Left ventricle myocardium inferior (tissue), 1 donor: ENCODE results near the gene DNAJC5G. TPM values are rescaled to one million over a fixed set of nuclear protein-coding genes. Genes with fewer than 3 reads are reported as not detected.

Experiments
- DNase-seq: peaks from one replicate; pipeline ENCODE4 v3.0.0-alpha.2; 2020
- H3K27ac ChIP-seq: fragments of 200-600 bp; replicated peaks from 2 replicates; pipeline ENCODE4 v1.8.0; 2021
- H3K27me3 ChIP-seq: fragments of 200-600 bp; 2 replicates; pipeline ENCODE4 v1.8.0; 2021; ENCODE audit warnings: low read depth
- H3K36me3 ChIP-seq: fragments of 200-600 bp; 2 replicates; pipeline ENCODE4 v1.8.0; 2021
- H3K4me1 ChIP-seq: fragments of 200-600 bp; 2 replicates; pipeline ENCODE4 v1.8.0; 2021
- H3K4me3 ChIP-seq: fragments of 200-600 bp; 2 replicates; pipeline ENCODE4 v1.8.0; 2021; ENCODE audit warnings: mild to moderate bottlenecking, moderate library complexity
- H3K9me3 ChIP-seq: fragments of 200-600 bp; replicated peaks from 2 replicates; pipeline ENCODE4 v1.8.0; 2021
- intact Hi-C: fragments of 100-400 bp; cut with micrococcal nuclease; formaldehyde crosslinking; loops from one replicate; pipeline ENCODE4 v1.11.0; 2022
- total RNA-seq: library from RNA; stranded (reverse); fragmentation: NEBNext Ultra II Directional; extraction: Animal tissue kit (Norgen Biotek cat#: 25700); gene quantifications from one replicate; pipeline ENCODE4 v1.2.1, GENCODE V29; 2021
- TF ChIP-seq, protein P1 (sequence below): fragments of 200-600 bp; IDR thresholded peaks from 2 replicates; pipeline ENCODE4 v1.8.0; 2021; ENCODE audit warnings: antibody characterized with exemption, mild to moderate bottlenecking, borderline replicate concordance
- donor health status: DM: no; HTN: yes; CAD: no; lungs with severe emphysema.

Gene DNAJC5G
- total RNA-seq, 1 donor from 2014 or later = 1.2 TPM

GRCh38 chr2:27261926-27262298, 13.3 kb upstream of the DNAJC5G start:
- intact Hi-C loops = no loop called here
- DNase-seq = no peak
- no peaks in the 10 kb centered on the region for H3K36me3 ChIP-seq

GRCh38 chr2:27262379-27263286, 12.6 kb upstream of the DNAJC5G start, which contains the start of gene SLC30A3:
Gene SLC30A3, minus strand, starts transcription at chr2:27263047. Its CDS starts 141 bp downstream, at chr2:27262906.
- no peaks in the 10 kb centered on the region for H3K36me3 ChIP-seq
- no peaks in the 10 kb centered on the region for H3K9me3 ChIP-seq
- intact Hi-C loops = no loop called here
- no peak within 1 kb of the TSS for H3K27ac ChIP-seq
- TF ChIP-seq, protein P1, sequence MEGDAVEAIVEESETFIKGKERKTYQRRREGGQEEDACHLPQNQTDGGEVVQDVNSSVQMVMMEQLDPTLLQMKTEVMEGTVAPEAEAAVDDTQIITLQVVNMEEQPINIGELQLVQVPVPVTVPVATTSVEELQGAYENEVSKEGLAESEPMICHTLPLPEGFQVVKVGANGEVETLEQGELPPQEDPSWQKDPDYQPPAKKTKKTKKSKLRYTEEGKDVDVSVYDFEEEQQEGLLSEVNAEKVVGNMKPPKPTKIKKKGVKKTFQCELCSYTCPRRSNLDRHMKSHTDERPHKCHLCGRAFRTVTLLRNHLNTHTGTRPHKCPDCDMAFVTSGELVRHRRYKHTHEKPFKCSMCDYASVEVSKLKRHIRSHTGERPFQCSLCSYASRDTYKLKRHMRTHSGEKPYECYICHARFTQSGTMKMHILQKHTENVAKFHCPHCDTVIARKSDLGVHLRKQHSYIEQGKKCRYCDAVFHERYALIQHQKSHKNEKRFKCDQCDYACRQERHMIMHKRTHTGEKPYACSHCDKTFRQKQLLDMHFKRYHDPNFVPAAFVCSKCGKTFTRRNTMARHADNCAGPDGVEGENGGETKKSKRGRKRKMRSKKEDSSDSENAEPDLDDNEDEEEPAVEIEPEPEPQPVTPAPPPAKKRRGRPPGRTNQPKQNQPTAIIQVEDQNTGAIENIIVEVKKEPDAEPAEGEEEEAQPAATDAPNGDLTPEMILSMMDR = no peak
- peak within 1 kb of the TSS; percentile 78 for H3K4me3 ChIP-seq
- peaks cover 98% of the 10 kb centered on the region for H3K27me3 ChIP-seq
- DNase-seq = peak; percentile 67
- H3K4me1 ChIP-seq = peaks cover 42% of the 10 kb centered on the region

More at GRCh38 chr2:27261926-27262298, 13.3 kb upstream of the DNAJC5G start:
- Histone ChIP-seq H3K27me3 (peaks cover 98% of the 10 kb centered on the region), H3K9me3 (no peaks in the 10 kb centered on the region), H3K27ac (no peak overlapping the region), H3K4me1 (peaks cover 42% of the 10 kb centered on the region), H3K4me3 (peak overlapping the region; percentile 78)
- TF ChIP-seq, protein P1 = no peak

DNA sequence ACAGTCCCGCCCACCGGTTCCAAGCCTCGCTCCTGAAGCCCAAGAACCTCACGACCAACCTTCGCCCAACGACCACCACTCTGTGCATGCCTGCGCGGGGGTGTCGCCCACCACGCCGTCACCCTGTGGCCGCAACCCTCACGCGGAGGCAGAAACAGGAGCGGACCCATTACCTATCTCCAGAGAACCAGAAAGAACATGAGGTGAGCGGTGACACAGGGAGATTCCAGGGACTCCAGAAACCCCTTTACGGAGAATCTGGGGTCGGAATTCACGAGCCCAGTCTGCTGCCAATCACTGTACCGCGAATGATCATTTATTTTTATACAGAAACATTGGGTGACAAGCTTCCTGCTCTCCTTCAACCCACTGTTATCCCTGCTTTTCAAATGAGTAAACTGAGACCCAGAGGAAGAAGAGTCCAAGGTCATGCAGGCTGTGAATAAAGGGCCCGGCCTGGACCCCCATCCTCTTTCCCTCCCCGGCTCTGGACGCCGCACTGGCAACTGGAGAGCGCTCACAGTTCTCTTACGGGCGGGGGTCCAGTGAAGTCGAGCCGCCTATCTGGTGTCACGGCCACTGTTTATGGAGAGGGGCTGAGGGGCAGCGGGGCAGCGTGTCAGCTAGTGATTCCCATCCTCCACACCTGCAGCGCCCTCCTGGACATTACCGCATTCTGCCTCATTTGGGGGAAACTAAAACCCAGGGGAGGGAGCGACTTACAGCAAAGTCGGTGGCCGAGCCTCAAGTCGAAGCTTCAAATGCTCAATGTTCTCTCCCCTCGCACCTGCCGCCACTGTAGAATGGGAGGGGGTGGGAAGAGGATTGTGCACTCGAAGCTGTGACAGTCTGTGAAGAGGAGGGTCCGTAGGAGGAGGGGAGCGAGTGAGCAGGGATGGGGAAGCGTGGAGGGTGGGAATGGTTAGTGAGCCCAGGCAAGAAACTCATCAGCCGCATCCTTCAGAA, 11.7 kb upstream of the DNAJC5G start:
- TF ChIP-seq, protein P1 = no peak
- intact Hi-C loops = no loop called here
- H3K36me3 ChIP-seq = no peaks in the 10 kb centered on the region
- H3K9me3 ChIP-seq = no peaks in the 10 kb centered on the region
- peaks cover 98% of the 10 kb centered on the region for H3K27me3 ChIP-seq
- H3K4me1 ChIP-seq = peaks cover 44% of the 10 kb centered on the region
- peak overlapping the region; percentile 78 for H3K4me3 ChIP-seq
- H3K27ac ChIP-seq = no peak overlapping the region
- no peak for DNase-seq

- peaks cover 93% of the 10 kb centered on the region for H3K27me3 ChIP-seq
- H3K4me1 ChIP-seq = peaks cover 48% of the 10 kb centered on the region
- peak overlapping the region; percentile 68 for H3K27ac ChIP-seq
- H3K36me3 ChIP-seq = no peaks in the 10 kb centered on the region
- intact Hi-C loops = no loop called here
- TF ChIP-seq, protein P1 = no peak
- no peak for DNase-seq
- H3K4me3 ChIP-seq = peak overlapping the region; percentile 78
- no peaks in the 10 kb centered on the region for H3K9me3 ChIP-seq
These were observed 10.9 kb upstream of the DNAJC5G start for GRCh38 chr2:27264253-27264752.
